ENCODE measurements around the gene MERTK.
"Not testable (repeated sequence)": the region's sequence is repeated elsewhere in the genome, so short reads cannot be mapped to it uniquely, and the experiment has no call there.

The MERTK gene

GRCh38 chr2:111957872-111958354 lies 59.5 kb downstream of the MERTK start:
- Histone ChIP-seq H3K4me1 (ENCODE audit: low read depth, poor library complexity, severe bottlenecking) (peaks cover 18% of the 10 kb centered on the region), H3K4me2 (no peak overlapping the region), H3K36me3 (ENCODE audit: insufficient read depth) (no peaks in the 10 kb centered on the region), H3K27ac (no peak overlapping the region), H3K4me3 (IDR thresholded peaks at IDR 0.05; ENCODE audit: insufficient read depth, low read depth, low read length) (no peak overlapping the region), H3K9ac (no peak overlapping the region), H2AFZ (ENCODE audit: low read depth) (no peak overlapping the region), H3K79me2 (ENCODE audit: insufficient read depth, low read depth) (no peaks in the 10 kb centered on the region), H3K27me3 (ENCODE audit: insufficient read depth, low read depth) (no peaks in the 10 kb centered on the region), H4K20me1 (ENCODE audit: insufficient read depth) (no peaks in the 10 kb centered on the region)
- TF ChIP-seq CTCF (conservative IDR thresholded peaks at IDR 0.05; ENCODE audit: low read depth, low read length): no peak

- no peak for TF ChIP-seq CTCF (conservative IDR thresholded peaks at IDR 0.05; ENCODE audit: low read depth, low read length)
- Histone ChIP-seq H2AFZ (ENCODE audit: low read depth) (no peak overlapping the region), H3K4me2 (no peak overlapping the region), H3K4me3 (IDR thresholded peaks at IDR 0.05; ENCODE audit: insufficient read depth, low read depth, low read length) (no peak overlapping the region), H3K36me3 (ENCODE audit: insufficient read depth) (no peaks in the 10 kb centered on the region), H3K4me1 (ENCODE audit: low read depth, poor library complexity, severe bottlenecking) (peaks cover 8% of the 10 kb centered on the region), H3K27ac (no peak overlapping the region), H3K27me3 (ENCODE audit: insufficient read depth, low read depth) (no peaks in the 10 kb centered on the region), H3K9ac (no peak overlapping the region), H4K20me1 (ENCODE audit: insufficient read depth) (no peaks in the 10 kb centered on the region), H3K79me2 (ENCODE audit: insufficient read depth, low read depth) (no peaks in the 10 kb centered on the region)
These were observed 60.5 kb downstream of the MERTK start for GRCh38 chr2:111958901-111959300.

- Histone ChIP-seq H4K20me1 (ENCODE audit: insufficient read depth) (no peaks in the 10 kb centered on the region), H3K79me2 (ENCODE audit: insufficient read depth, low read depth) (no peaks in the 10 kb centered on the region), H3K4me2 (no peak overlapping the region), H3K27me3 (ENCODE audit: insufficient read depth, low read depth) (no peaks in the 10 kb centered on the region), H2AFZ (ENCODE audit: low read depth) (no peak overlapping the region), H3K36me3 (ENCODE audit: insufficient read depth) (no peaks in the 10 kb centered on the region), H3K4me1 (ENCODE audit: low read depth, poor library complexity, severe bottlenecking) (no peaks in the 10 kb centered on the region), H3K9ac (no peak overlapping the region), H3K27ac (no peak overlapping the region), H3K4me3 (IDR thresholded peaks at IDR 0.05; ENCODE audit: insufficient read depth, low read depth, low read length) (no peak overlapping the region)
- TF ChIP-seq CTCF (conservative IDR thresholded peaks at IDR 0.05; ENCODE audit: low read depth, low read length): no peak
These were observed 63.3 kb downstream of the MERTK start for GRCh38 chr2:111961663-111962062.

- not testable (repeated sequence) for H4K20me1 ChIP-seq (ENCODE audit: insufficient read depth); H3K36me3 ChIP-seq (ENCODE audit: insufficient read depth); H2AFZ ChIP-seq (ENCODE audit: low read depth); H3K9ac ChIP-seq; H3K79me2 ChIP-seq (ENCODE audit: insufficient read depth, low read depth); H3K27me3 ChIP-seq (ENCODE audit: insufficient read depth, low read depth); H3K4me2 ChIP-seq; H3K27ac ChIP-seq; H3K4me3 ChIP-seq (IDR thresholded peaks at IDR 0.05; ENCODE audit: insufficient read depth, low read depth, low read length); H3K4me1 ChIP-seq (ENCODE audit: low read depth, poor library complexity, severe bottlenecking)
These were observed 64.7 kb downstream of the MERTK start for GRCh38 chr2:111963086-111963485.

GRCh38 chr2:111963508-111963907 lies 65.1 kb downstream of the MERTK start:
- not testable (repeated sequence) for H3K27me3 ChIP-seq (ENCODE audit: insufficient read depth, low read depth); H3K36me3 ChIP-seq (ENCODE audit: insufficient read depth); H3K9ac ChIP-seq; H4K20me1 ChIP-seq (ENCODE audit: insufficient read depth); H3K4me1 ChIP-seq (ENCODE audit: low read depth, poor library complexity, severe bottlenecking); H3K4me2 ChIP-seq; H3K4me3 ChIP-seq (IDR thresholded peaks at IDR 0.05; ENCODE audit: insufficient read depth, low read depth, low read length); H3K27ac ChIP-seq; H2AFZ ChIP-seq (ENCODE audit: low read depth); H3K79me2 ChIP-seq (ENCODE audit: insufficient read depth, low read depth)

Measured in KMS-11 (cell line).